Measurements from ENCODE around the gene ADISSP. TPM values are rescaled to one million over a fixed set of nuclear protein-coding genes. Genes with fewer than 3 reads are reported as not detected.

Gene ADISSP
- total and polyA plus RNA-seq, 2 of the 13 experiments (the other 11 are each of a cell fraction or from before 2014, with no cell fraction given), result 38.3 to 90.6 TPM

DNA sequence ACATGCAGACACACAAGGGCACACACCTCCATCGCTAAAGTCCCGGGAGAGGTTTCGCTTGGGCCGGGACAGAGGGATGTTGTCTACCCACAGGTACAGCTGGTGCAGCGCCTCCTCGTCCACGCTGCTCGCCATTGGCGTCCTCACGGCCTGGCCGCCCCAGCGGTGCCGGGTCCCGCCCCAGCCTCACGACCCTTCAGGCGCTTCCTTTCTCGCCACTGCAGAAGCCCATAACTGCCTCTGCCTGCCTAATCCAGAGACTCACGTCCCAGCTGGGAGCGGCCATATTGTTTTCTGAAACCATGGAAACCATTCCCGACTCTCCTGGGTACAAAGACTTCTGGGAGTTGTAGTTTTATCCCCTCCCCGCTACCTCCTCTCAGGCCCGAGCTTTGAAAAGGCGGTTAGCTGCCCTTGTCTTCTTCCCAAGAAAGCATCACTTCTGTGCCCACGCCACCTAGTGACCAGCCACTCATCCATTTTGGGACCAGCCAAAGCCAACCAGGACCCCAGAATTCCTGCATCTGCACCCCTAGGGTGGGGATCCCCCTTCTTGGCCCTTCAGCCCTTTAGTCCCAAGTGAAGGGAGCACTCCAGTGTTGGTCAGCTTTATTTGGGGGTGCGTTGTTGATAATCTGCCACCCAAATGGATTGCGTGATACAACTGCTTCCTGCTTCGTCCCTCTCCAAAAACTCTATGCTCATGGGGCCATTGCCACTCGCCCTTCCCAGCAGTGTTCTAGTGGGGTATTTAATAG lies 13.8 kb upstream of the ADISSP start, which contains the start of gene SPEF1 (continued):
- TF ChIP-seq ZNF564 (CRISPR knock-in tag; IDR thresholded peaks at IDR 0.05) (no peak), ZNF235 (CRISPR knock-in tag; IDR thresholded peaks at IDR 0.05; ENCODE audit: borderline replicate concordance) (peak; percentile 36; the same call in 1 of the 2 replicates), MLLT10 (CRISPR knock-in tag; IDR thresholded peaks at IDR 0.05) (no peak), TBX3 (IDR thresholded peaks at IDR 0.05; ENCODE audit: borderline replicate concordance) (no peak), MEIS2 (CRISPR knock-in tag; IDR thresholded peaks at IDR 0.05) (no peak), YY1 (IDR thresholded peaks at IDR 0.05; ENCODE audit: insufficient read depth, insufficient replicate concordance, low read depth, low read length) (peak; percentile 99), ZNF557 (CRISPR knock-in tag; IDR thresholded peaks at IDR 0.05) (peak; percentile 51; the same call in 1 of the 2 replicates), RBM22 (optimal IDR thresholded peaks at IDR 0.05; ENCODE audit: low read length) (peak; percentile 84), ZNF530 (CRISPR knock-in tag; IDR thresholded peaks at IDR 0.05; ENCODE audit: low read depth) (no peak), EED (CRISPR knock-in tag; IDR thresholded peaks at IDR 0.05) (peak; percentile 65; the same call in 1 of the 2 replicates), ZSCAN20 (CRISPR knock-in tag; IDR thresholded peaks at IDR 0.05; ENCODE audit: borderline replicate concordance) (no peak), ZMAT3 (CRISPR knock-in tag; conservative IDR thresholded peaks at IDR 0.05) (no peak), NR1H2 (CRISPR knock-in tag; IDR thresholded peaks at IDR 0.05; ENCODE audit: borderline replicate concordance, low read depth) (no peak), HMGA1 (CRISPR knock-in tag; conservative IDR thresholded peaks at IDR 0.05) (no peak), ZNF558 (CRISPR knock-in tag; IDR thresholded peaks at IDR 0.05; ENCODE audit: borderline replicate concordance) (no peak), ZNF670 (CRISPR knock-in tag; IDR thresholded peaks at IDR 0.05; ENCODE audit: borderline replicate concordance) (no peak)
- TF ChIP-seq, protein P1, sequence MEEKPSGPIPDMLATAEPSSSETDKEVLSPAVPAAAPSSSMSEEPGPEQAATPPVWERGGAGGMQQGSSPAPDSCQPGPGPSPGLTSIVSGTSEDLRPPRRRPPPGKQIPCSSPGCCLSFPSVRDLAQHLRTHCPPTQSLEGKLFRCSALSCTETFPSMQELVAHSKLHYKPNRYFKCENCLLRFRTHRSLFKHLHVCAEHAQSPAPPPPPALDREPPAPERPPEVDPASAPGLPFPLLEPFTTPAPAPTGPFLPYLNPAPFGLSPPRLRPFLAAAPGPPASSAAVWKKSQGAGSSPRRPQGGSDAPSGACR (CRISPR knock-in tag; IDR thresholded peaks at IDR 0.05), result no peak
- TF ChIP-seq, protein P2, sequence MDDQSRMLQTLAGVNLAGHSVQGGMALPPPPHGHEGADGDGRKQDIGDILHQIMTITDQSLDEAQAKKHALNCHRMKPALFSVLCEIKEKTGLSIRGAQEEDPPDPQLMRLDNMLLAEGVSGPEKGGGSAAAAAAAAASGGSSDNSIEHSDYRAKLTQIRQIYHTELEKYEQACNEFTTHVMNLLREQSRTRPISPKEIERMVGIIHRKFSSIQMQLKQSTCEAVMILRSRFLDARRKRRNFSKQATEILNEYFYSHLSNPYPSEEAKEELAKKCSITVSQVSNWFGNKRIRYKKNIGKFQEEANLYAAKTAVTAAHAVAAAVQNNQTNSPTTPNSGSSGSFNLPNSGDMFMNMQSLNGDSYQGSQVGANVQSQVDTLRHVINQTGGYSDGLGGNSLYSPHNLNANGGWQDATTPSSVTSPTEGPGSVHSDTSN (CRISPR knock-in tag; IDR thresholded peaks at IDR 0.05; ENCODE audit: borderline replicate concordance), result no peak
- TF ChIP-seq, protein P3, sequence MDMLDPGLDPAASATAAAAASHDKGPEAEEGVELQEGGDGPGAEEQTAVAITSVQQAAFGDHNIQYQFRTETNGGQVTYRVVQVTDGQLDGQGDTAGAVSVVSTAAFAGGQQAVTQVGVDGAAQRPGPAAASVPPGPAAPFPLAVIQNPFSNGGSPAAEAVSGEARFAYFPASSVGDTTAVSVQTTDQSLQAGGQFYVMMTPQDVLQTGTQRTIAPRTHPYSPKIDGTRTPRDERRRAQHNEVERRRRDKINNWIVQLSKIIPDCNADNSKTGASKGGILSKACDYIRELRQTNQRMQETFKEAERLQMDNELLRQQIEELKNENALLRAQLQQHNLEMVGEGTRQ (IDR thresholded peaks at IDR 0.05; ENCODE audit: low read depth, low read length), result no peak
- TF ChIP-seq, protein P3 (CRISPR knock-in tag; IDR thresholded peaks at IDR 0.05; ENCODE audit: borderline replicate concordance), result no peak
- TF ChIP-seq, protein P4, sequence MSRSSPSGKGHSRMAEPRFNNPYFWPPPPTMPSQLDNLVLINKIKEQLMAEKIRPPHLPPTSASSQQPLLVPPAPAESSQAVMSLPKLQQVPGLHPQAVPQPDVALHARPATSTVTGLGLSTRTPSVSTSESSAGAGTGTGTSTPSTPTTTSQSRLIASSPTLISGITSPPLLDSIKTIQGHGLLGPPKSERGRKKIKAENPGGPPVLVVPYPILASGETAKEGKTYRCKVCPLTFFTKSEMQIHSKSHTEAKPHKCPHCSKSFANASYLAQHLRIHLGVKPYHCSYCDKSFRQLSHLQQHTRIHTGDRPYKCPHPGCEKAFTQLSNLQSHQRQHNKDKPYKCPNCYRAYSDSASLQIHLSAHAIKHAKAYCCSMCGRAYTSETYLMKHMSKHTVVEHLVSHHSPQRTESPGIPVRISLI (CRISPR knock-in tag; IDR thresholded peaks at IDR 0.05; ENCODE audit: borderline replicate concordance), result no peak
- TF ChIP-seq, protein P5, sequence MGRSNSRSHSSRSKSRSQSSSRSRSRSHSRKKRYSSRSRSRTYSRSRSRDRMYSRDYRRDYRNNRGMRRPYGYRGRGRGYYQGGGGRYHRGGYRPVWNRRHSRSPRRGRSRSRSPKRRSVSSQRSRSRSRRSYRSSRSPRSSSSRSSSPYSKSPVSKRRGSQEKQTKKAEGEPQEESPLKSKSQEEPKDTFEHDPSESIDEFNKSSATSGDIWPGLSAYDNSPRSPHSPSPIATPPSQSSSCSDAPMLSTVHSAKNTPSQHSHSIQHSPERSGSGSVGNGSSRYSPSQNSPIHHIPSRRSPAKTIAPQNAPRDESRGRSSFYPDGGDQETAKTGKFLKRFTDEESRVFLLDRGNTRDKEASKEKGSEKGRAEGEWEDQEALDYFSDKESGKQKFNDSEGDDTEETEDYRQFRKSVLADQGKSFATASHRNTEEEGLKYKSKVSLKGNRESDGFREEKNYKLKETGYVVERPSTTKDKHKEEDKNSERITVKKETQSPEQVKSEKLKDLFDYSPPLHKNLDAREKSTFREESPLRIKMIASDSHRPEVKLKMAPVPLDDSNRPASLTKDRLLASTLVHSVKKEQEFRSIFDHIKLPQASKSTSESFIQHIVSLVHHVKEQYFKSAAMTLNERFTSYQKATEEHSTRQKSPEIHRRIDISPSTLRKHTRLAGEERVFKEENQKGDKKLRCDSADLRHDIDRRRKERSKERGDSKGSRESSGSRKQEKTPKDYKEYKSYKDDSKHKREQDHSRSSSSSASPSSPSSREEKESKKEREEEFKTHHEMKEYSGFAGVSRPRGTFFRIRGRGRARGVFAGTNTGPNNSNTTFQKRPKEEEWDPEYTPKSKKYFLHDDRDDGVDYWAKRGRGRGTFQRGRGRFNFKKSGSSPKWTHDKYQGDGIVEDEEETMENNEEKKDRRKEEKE (IDR thresholded peaks at IDR 0.05), result no peak

Data from HepG2 (cell line).